Measurements from ENCODE around the gene RFX2.
"Not testable (repeated sequence)": the region's sequence is repeated elsewhere in the genome, so short reads cannot be mapped to it uniquely, and the experiment has no call there.

RFX2 gene

GRCh38 chr19:6110360-6110977, at the start of gene RFX2:
Gene RFX2 (minus strand): TSS chr19:6110500. CDS start chr19:6047496, 63,004 bp downstream.
- DNase-seq = peak; percentile 68 to 100 (median 97)

- DNase-seq = no peak
These were observed 45.7 kb upstream of the RFX2 start for GRCh38 chr19:6156033-6156432.

GRCh38 chr19:6150289-6150688, 40.0 kb upstream of the RFX2 start:
- no peak for DNase-seq

GRCh38 chr19:6141217-6141616, 30.9 kb upstream of the RFX2 start:
- no peak for DNase-seq

GRCh38 chr19:6138511-6138910, 28.2 kb upstream of the RFX2 start:
- no peak for DNase-seq

GRCh38 chr19:6138066-6138465, 27.8 kb upstream of the RFX2 start:
- DNase-seq = no peak

- no peak for DNase-seq
These were observed 22.9 kb upstream of the RFX2 start for GRCh38 chr19:6133231-6133630.

- no peak for DNase-seq
These were observed 22.2 kb upstream of the RFX2 start for GRCh38 chr19:6132482-6132881.

GRCh38 chr19:6127716-6128335, 17.5 kb upstream of the RFX2 start:
- DNase-seq = no peak

- no peak for DNase-seq
These were observed 16.2 kb upstream of the RFX2 start for GRCh38 chr19:6126335-6126974.

- DNase-seq = peak in 15 of 56 donors; percentile 1 to 32 (median 5)
These were observed 15.3 kb upstream of the RFX2 start for GRCh38 chr19:6125571-6125989.

- DNase-seq = no peak
These were observed 8.7 kb upstream of the RFX2 start for GRCh38 chr19:6119031-6119430.

GRCh38 chr19:6118043-6118442, 7.7 kb upstream of the RFX2 start:
- DNase-seq = no peak

- no peak for DNase-seq
These were observed 7.2 kb upstream of the RFX2 start for GRCh38 chr19:6117534-6117933.

GRCh38 chr19:6116749-6117430, 6.6 kb upstream of the RFX2 start:
- no peak for DNase-seq

- no peak for DNase-seq
These were observed 5.7 kb upstream of the RFX2 start for GRCh38 chr19:6115992-6116391.

- DNase-seq = no peak
These were observed 3.4 kb upstream of the RFX2 start for GRCh38 chr19:6113616-6114188.

- DNase-seq = no peak
These were observed 353 bp downstream of the RFX2 start for GRCh38 chr19:6109947-6110346.

- DNase-seq = peak in 30 of 56 donors; percentile 8 to 60 (median 24)
These were observed 1.3 kb downstream of the RFX2 start for GRCh38 chr19:6108721-6109633.

- not testable (repeated sequence) for DNase-seq
These were observed 3.5 kb downstream of the RFX2 start for GRCh38 chr19:6106643-6107294.
